Activated CD4-positive, alpha-beta T cell treated with anti-CD3 and anti-CD28 coated beads, Interleukin-2, amount 50 U/mL, for 16 hours (primary cell): Measurements from ENCODE around the gene SLC22A2.

ENCODE experiments used
- DNase-seq: peaks from one replicate; pipeline ENCODE4 v3.0.0-alpha.2; 2020

SLC22A2 gene

GRCh38 chr6:160273196-160273595, 14.6 kb upstream of the SLC22A2 start:
- no peak for DNase-seq

DNA sequence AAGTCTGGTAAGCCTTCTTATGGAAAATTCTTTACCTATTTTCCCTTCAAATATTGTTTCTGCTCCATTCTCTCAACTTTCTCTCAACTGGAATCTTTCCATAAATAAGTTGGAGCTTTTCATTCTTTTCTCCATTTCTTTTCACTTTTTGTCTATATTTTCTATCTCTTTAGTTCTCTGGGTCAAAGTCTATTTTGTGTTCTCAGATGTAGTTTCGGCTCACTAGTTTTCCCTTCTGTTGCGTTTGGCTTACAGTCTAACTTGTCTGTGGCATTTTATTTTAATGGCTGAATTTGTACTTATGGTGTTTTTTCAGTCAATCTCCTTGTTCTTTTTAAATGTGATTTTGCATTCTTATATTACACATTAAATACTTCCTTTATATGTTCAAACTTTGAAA, 14.1 kb upstream of the SLC22A2 start:
- DNase-seq, result no peak

- DNase-seq, result no peak
These were observed 11.7 kb upstream of the SLC22A2 start for GRCh38 chr6:160270347-160270746.

- no peak for DNase-seq
These were observed 11.2 kb upstream of the SLC22A2 start for GRCh38 chr6:160269771-160270170.

- no peak for DNase-seq
These were observed 10.5 kb upstream of the SLC22A2 start for GRCh38 chr6:160269023-160269521.

- DNase-seq, result no peak
These were observed 8.5 kb upstream of the SLC22A2 start for GRCh38 chr6:160267102-160267501.

DNA sequence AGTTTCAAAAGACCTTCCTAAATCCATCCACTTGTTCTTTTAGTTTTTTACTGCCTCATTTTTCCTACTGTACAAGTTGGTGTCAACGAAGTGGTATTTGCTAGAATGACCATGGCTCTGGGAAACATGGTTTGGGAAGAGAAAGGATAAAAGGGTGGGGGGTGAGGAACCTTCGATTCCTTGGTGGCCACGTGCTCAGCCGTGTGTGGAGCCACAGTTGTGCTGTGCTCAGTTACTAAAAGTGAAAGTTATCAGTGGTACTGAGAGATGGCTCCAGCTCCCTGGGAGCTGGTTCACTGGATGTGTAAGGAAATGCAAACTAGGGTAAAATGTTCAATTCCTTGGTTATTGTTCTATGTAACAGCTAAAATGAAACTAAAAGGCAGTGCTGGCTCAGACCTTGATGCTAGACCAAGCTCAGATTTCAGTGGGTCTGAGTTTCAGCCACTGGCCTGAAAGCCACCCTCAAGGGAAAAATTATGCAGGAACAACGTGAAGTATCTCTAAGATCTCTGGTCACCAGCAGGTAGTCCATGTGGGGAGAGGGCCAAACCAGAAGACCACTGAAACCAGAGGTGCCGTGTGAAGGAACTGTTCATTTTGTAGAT, 7.4 kb upstream of the SLC22A2 start:
- no peak for DNase-seq

- DNase-seq, result no peak
These were observed 5.5 kb upstream of the SLC22A2 start for GRCh38 chr6:160264061-160264612.

DNA sequence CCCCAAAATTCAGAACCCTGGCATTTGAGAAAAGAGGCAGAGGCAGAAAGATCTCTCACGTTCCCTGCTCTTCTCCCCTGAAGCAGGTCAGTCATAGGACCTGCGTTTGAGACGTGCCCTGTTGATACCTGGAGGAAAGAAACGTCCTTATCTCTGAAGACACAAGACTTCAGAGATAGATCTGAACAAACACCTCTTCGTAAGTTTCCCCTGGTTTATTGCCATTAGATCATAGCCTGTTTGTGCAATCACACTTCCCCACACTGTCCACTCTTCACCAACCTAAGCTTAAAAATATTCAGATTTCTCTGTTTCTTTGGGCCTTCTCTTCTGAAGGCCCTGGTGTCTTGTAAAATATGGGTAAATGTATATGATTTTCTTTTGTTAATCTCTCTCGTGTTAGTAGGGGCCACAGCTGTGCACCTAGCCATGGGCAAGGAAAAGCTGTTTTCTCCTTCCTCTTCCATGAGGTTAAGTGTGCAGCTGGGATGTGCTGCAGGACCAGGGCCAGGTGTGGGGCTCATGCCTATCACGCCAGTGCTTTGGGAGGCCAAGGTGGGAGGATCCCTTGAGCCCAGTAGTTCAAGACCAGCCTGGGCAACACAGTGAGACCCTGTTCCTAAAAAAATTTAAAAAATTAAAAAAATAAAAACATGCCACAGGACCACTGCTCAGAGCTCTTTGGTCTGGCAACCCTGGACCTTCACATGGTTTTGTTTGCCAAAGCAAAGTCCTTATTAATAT, 4.7 kb upstream of the SLC22A2 start:
- no peak for DNase-seq

GRCh38 chr6:160261991-160262680, 3.5 kb upstream of the SLC22A2 start:
- no peak for DNase-seq

DNA sequence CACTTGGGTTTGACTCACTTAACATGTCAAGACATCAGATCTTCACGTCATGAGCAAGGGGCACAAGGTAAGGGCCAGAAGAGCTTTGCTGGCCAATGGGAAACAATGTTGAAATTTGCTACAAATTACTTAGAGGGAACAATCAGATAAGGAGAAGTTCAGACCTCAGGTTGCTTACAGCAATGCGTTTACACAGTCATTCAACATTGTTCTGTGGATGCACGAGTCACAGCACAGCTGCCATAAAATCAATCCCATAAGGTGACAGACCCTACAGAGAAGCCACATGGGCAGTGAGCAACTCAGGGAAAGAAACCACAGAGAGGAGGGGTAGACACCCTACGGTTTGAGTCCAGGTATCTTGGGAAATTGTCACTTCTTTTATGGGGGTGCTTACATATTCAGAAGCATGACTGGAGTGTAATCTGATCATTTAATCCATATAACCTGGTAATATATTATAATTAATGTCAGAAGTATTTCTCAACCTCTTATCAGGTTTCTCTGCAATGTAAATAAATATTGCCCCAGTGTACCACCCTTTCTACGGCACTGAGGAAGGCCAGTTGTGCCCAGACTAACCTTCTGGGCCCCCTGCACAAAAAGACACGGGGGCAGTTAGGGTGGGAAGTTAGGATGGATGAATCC, 2.3 kb upstream of the SLC22A2 start:
- DNase-seq, result no peak

DNA sequence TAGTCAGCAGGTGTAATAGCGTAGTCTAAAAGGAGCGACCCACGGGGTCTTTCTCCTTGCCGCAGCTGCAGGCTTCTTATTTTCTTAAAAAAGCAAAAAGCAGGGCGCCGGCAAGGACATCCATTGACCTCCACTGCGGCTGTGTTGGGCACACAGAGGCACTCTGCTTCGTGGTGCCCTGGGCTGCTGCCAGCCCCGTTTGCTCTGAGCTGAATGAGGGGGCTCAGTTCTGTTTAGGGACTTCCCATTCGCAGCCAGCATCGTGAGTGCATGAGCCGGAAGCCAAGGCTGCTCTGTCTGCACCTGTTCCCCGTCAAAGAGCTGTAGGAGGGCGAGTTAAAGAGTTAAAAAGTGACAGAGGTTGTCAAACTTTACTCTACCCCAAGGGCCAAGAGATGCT, 1.7 kb upstream of the SLC22A2 start:
- DNase-seq, result no peak

GRCh38 chr6:160259598-160259997, 977 bp upstream of the SLC22A2 start:
- no peak for DNase-seq

DNA sequence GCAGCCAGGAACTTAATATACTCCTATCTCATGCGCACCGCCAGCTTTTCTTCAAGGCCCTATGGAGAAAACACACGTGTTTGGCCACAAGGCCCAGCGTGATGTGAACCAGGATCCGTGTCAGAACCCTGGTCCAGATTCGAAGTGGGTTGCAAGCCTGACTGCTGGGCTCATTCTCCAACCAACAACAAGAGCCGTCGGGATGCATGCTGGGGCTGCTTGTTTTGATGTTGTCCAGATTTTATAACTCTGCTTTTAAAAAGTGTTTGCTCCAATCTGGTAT, 463 bp upstream of the SLC22A2 start:
- DNase-seq, result no peak

- no peak for DNase-seq
These were observed 2.2 kb downstream of the SLC22A2 start for GRCh38 chr6:160256445-160256844.

DNA sequence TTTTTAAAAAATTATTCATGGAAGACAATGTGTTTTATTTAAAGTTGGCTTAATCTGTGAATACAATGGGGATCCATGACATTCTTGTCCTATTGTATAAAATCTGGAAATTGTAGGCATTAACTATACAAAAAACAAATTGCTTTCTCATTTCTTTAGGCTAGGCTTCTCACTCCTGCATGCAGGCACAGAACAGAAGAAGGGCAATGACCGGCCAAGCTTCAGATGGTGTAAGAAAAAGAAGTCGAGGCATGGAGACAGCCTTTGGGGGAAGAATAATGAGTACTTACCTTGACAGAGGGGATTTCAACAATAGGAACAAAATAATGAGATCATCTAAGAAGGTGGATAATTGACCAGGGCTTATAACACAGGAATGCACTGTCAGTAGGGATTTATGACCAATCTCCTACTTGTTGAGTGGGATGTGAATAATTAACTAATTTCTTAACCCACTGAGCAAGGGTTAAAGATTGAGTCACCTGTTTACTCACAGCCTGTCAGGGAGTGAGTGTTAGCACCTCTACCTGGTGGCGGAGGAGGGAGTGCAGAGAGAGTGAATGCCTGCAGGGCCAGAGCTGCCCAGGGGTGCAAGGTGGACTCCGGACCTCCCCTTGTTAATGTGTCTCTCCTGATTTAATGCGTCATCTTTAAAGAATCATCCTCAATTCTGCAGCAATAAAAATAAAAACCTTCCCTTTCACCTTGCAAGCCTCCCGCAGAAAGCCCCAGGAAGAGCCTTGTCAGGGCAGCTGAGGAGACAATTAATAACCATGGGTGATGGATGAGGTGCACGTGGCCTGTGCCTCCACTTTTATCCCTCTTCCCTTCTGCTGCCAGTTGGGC, 3.9 kb downstream of the SLC22A2 start:
- DNase-seq, result no peak

GRCh38 chr6:160253714-160254113, 4.9 kb downstream of the SLC22A2 start:
- DNase-seq, result peak; percentile 8

- DNase-seq, result no peak
These were observed 5.3 kb downstream of the SLC22A2 start for GRCh38 chr6:160253292-160253691.

- DNase-seq, result no peak
These were observed 6.4 kb downstream of the SLC22A2 start for GRCh38 chr6:160252073-160252813.

DNA sequence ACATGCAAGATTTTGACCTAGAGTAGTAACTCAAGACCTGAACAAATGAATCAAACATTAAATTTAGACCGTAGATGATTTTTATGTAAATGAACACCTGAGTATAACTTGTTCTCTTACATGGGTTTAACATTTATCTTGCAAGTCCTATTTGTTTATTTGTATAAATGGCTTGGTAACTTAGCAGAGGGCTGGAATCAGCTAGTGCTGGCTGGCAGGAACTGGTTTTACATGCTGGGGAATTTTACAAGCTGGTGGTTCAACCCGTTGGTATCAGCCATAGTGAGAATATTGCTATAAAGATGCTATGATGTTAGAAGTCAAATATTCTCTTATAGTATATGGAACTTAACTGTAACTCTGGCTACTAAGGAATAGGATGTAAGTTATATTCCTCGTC, 8.9 kb downstream of the SLC22A2 start:
- no peak for DNase-seq

DNA sequence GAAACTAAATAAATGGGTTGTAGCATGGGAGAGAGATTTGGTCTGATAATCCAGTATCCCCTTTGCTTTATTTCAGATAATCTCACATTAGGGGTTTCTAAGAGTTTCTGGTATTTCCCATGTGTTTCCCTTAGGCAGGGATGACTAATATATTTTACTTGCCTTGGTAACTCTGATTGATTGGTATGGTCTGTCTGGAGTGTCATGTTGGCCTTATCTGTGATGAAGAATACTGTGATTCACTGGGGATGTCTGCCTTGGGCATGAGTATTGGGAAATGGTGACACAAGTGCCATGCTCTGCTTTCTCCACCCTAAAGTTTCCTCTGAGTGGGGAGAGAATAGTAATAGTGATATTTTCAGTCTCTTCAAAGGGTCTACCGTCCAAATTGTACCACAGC, 10.1 kb downstream of the SLC22A2 start:
- DNase-seq, result no peak

DNA sequence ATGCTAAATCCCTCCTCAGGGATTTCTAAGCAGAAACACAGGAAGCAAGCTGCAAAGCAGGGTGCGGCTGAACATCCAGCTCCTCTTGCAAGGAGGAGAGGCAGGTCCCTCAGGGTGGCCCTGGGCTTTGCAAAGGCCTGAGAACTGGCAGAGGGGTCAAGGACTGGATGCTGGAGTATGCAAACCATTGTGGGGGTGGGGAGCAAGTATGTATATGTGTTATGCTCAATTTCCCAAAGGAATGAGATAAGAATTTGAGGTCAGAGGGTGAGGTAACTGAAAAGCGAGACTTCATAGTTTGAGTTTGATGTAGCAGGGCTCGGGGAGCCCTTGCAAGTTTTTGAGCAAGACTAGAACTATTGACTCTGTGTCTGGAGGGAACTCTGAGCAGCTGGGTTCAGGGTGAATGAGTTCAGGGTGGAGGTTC, 11.2 kb downstream of the SLC22A2 start:
- no peak for DNase-seq
